SK-N-SH treated with all-trans-retinoic acid at 6 μM for 48 hours (cell line): ENCODE results near the gene TOR1AIP1.

Experiments used
- CSDC2 ChIP-seq: fragments of 250-450 bp; sonication (Bioruptor Pico); IDR thresholded peaks from 2 replicates; pipeline ENCODE4 v1.5.0; 2020; ENCODE audit warnings: mild to moderate bottlenecking, moderate library complexity
- ISL1 ChIP-seq: fragments of 250-450 bp; sonication (Bioruptor Pico); IDR thresholded peaks from 2 replicates; pipeline ENCODE4 v2.1.2; 2022; ENCODE audit warnings: mild to moderate bottlenecking, moderate library complexity
- PATZ1 ChIP-seq: fragments of 250-450 bp; sonication (Bioruptor Pico); IDR thresholded peaks from 2 replicates; pipeline ENCODE4 v1.8.0; 2020; ENCODE audit warnings: mild to moderate bottlenecking, moderate library complexity, borderline replicate concordance
- PPARA ChIP-seq: fragments of 250-450 bp; sonication (Bioruptor Pico); IDR thresholded peaks from 2 replicates; pipeline ENCODE4 v1.5.0; 2020; ENCODE audit warnings: mild to moderate bottlenecking, borderline replicate concordance
- SNAI2 ChIP-seq: fragments of 250-450 bp; sonication (Bioruptor Pico); IDR thresholded peaks from 2 replicates; pipeline ENCODE4 v1.5.0; 2020; ENCODE audit warnings: mild to moderate bottlenecking, moderate library complexity
- ZFP3 ChIP-seq: fragments of 250-450 bp; sonication (Bioruptor Pico); IDR thresholded peaks from 2 replicates; pipeline ENCODE4 v1.5.0; 2020; ENCODE audit warnings: mild to moderate bottlenecking, moderate library complexity
- ZFP30 ChIP-seq: fragments of 450-650 bp; formaldehyde crosslinking; IDR thresholded peaks from 2 replicates; pipeline ENCODE4 v1.5.0; 2022; ENCODE audit warnings: mild to moderate bottlenecking, moderate library complexity
- ZNF565 ChIP-seq: fragments of 450-650 bp; formaldehyde crosslinking; conservative IDR thresholded peaks from 2 replicates; pipeline ENCODE4 v1.5.0; 2020; ENCODE audit warnings: low read depth, mild to moderate bottlenecking, moderate library complexity
- TF ChIP-seq, protein P1 (sequence below): fragments of 250-450 bp; sonication (Bioruptor Pico); IDR thresholded peaks from 2 replicates; pipeline ENCODE4 v1.5.0; 2020; ENCODE audit warnings: mild to moderate bottlenecking, moderate library complexity
- TF ChIP-seq, protein P2 (sequence below): fragments of 250-450 bp; sonication (Bioruptor Pico); IDR thresholded peaks from 2 replicates; pipeline ENCODE4 v1.5.1; 2020; ENCODE audit warnings: low read depth, mild to moderate bottlenecking, moderate library complexity
- TF ChIP-seq, protein P3 (sequence below): fragments of 250-450 bp; sonication (Bioruptor Pico); IDR thresholded peaks from 2 replicates; pipeline ENCODE4 v1.5.1; 2021; ENCODE audit warnings: mild to moderate bottlenecking, moderate library complexity

DNA sequence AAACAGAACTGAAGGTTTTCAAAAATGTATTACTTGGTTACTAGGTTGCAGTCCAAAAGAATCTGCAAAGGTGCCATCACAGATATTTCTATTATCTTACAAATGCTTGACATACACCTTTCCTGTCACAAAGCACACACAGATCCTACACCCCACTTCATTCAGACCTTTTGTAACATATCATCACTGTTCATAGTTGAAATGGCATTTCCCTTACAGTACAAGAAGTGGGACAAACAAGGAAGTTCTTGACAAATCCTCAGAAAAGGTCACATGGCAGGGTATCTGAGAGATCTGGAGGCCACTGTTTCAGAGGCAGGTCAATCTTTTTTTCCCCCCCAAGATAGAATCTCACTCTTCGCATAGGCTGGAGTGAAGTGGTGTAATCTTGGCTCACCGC, 25.8 kb upstream of the TOR1AIP1 start:
- TF ChIP-seq ZFP3 (CRISPR knock-in tag) (no peak), PATZ1 (CRISPR knock-in tag) (no peak), SNAI2 (CRISPR knock-in tag) (no peak), ISL1 (CRISPR knock-in tag) (no peak), ZNF565 (CRISPR knock-in tag) (no peak), ZFP30 (CRISPR knock-in tag) (no peak), CSDC2 (CRISPR knock-in tag) (no peak), PPARA (CRISPR knock-in tag) (no peak)
- TF ChIP-seq, protein P1, sequence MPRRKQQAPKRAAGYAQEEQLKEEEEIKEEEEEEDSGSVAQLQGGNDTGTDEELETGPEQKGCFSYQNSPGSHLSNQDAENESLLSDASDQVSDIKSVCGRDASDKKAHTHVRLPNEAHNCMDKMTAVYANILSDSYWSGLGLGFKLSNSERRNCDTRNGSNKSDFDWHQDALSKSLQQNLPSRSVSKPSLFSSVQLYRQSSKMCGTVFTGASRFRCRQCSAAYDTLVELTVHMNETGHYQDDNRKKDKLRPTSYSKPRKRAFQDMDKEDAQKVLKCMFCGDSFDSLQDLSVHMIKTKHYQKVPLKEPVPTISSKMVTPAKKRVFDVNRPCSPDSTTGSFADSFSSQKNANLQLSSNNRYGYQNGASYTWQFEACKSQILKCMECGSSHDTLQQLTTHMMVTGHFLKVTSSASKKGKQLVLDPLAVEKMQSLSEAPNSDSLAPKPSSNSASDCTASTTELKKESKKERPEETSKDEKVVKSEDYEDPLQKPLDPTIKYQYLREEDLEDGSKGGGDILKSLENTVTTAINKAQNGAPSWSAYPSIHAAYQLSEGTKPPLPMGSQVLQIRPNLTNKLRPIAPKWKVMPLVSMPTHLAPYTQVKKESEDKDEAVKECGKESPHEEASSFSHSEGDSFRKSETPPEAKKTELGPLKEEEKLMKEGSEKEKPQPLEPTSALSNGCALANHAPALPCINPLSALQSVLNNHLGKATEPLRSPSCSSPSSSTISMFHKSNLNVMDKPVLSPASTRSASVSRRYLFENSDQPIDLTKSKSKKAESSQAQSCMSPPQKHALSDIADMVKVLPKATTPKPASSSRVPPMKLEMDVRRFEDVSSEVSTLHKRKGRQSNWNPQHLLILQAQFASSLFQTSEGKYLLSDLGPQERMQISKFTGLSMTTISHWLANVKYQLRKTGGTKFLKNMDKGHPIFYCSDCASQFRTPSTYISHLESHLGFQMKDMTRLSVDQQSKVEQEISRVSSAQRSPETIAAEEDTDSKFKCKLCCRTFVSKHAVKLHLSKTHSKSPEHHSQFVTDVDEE (CRISPR knock-in tag) = no peak
- TF ChIP-seq, protein P2, sequence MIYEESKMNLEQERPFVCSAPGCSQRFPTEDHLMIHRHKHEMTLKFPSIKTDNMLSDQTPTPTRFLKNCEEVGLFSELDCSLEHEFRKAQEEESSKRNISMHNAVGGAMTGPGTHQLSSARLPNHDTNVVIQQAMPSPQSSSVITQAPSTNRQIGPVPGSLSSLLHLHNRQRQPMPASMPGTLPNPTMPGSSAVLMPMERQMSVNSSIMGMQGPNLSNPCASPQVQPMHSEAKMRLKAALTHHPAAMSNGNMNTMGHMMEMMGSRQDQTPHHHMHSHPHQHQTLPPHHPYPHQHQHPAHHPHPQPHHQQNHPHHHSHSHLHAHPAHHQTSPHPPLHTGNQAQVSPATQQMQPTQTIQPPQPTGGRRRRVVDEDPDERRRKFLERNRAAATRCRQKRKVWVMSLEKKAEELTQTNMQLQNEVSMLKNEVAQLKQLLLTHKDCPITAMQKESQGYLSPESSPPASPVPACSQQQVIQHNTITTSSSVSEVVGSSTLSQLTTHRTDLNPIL (CRISPR knock-in tag) = no peak
- TF ChIP-seq, protein P3, sequence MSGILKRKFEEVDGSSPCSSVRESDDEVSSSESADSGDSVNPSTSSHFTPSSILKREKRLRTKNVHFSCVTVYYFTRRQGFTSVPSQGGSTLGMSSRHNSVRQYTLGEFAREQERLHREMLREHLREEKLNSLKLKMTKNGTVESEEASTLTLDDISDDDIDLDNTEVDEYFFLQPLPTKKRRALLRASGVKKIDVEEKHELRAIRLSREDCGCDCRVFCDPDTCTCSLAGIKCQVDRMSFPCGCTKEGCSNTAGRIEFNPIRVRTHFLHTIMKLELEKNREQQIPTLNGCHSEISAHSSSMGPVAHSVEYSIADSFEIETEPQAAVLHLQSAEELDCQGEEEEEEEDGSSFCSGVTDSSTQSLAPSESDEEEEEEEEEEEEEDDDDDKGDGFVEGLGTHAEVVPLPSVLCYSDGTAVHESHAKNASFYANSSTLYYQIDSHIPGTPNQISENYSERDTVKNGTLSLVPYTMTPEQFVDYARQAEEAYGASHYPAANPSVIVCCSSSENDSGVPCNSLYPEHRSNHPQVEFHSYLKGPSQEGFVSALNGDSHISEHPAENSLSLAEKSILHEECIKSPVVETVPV = no peak
